ENCODE results near the gene C7orf25. TPM values are rescaled to one million over a fixed set of nuclear protein-coding genes. Genes with fewer than 3 reads are reported as not detected.

The C7orf25 gene
- total RNA-seq, 1 donor: 5.2 TPM

DNA sequence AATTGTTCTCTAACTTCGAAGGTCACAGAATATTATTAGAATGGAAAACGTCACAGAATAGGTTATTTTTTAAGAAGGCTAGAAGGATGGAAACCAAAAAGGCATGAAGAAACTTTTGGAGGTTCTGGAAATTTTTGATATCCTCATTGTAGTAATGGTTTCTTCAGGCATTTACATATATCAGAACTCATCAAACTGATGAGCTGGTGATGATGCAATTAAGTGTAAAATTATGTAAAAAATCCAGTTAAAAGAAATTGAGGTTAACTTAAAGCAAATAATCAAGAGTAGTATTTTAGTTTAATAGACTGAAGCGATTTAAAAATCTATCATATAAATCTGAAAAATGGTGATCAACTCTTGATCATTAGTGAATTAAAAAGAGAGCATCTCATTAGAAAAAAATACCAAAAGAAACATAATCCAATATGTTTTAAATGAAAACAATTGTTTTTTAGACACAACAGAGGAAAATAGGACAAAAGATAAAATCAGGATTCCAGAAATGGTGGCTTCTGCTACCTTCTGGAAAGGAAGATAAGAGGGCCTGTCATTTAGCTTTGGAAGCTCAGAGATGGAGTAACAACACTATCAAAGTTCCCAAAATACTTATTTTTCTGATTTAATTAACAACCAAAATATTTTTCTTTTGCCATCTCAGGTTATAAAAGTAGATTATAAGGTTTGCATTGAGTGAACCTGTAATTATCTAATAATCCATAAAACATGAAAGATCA, 10.3 kb upstream of the C7orf25 start:
- TF ChIP-seq, protein P1, sequence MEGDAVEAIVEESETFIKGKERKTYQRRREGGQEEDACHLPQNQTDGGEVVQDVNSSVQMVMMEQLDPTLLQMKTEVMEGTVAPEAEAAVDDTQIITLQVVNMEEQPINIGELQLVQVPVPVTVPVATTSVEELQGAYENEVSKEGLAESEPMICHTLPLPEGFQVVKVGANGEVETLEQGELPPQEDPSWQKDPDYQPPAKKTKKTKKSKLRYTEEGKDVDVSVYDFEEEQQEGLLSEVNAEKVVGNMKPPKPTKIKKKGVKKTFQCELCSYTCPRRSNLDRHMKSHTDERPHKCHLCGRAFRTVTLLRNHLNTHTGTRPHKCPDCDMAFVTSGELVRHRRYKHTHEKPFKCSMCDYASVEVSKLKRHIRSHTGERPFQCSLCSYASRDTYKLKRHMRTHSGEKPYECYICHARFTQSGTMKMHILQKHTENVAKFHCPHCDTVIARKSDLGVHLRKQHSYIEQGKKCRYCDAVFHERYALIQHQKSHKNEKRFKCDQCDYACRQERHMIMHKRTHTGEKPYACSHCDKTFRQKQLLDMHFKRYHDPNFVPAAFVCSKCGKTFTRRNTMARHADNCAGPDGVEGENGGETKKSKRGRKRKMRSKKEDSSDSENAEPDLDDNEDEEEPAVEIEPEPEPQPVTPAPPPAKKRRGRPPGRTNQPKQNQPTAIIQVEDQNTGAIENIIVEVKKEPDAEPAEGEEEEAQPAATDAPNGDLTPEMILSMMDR (IDR thresholded peaks at IDR 0.05; ENCODE audit: insufficient read depth, low read depth, low read length): no peak
- H3K4me3 ChIP-seq (ENCODE audit: low read depth, low read length): no peak overlapping the region
- DNase-seq (ENCODE audit: low read depth): no peak

GRCh38 chr7:42915356-42915755, 3.5 kb upstream of the C7orf25 start:
- TF ChIP-seq, protein P1 (IDR thresholded peaks at IDR 0.05; ENCODE audit: insufficient read depth, low read depth, low read length): no peak
- no peak overlapping the region for H3K4me3 ChIP-seq (ENCODE audit: low read depth, low read length)
- peak; percentile 26 for DNase-seq (ENCODE audit: low read depth)

DNA sequence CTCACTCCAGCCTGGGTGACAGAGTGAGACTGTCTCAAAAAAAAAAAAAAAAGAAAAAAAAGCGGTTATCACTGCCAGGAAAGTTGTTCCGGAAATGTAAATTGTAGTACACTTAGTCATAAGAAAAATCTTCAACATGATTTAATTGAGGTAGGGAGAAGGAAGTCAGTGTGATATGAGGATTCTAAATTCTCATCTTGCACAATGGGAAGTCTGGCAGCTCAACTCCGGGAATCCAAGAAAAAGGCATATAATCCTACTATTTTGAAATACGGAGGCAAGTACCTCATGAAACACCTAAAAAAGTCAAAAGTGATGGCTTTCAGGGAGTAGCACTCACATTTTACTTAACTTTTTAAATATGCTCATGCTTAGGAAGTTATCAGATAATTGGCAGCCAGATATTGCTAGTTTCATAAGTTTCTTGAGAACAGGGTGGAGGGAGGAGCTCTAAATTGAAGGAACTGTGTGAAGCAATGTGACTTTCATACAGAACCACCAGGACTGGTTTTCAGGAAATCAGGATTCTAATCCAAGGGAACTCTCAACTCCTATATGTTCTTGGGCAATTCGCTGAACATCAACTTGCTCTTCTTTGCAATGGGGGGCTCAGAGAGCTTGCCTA, 2.7 kb upstream of the C7orf25 start:
- TF ChIP-seq, protein P1 (IDR thresholded peaks at IDR 0.05; ENCODE audit: insufficient read depth, low read depth, low read length): no peak
- no peak overlapping the region for H3K4me3 ChIP-seq (ENCODE audit: low read depth, low read length)
- peak; percentile 86 for DNase-seq (ENCODE audit: low read depth)

GRCh38 chr7:42914009-42914408, 2.1 kb upstream of the C7orf25 start:
- DNase-seq (ENCODE audit: low read depth): peak; percentile 14
- H3K4me3 ChIP-seq (ENCODE audit: low read depth, low read length): no peak overlapping the region
- TF ChIP-seq, protein P1 (IDR thresholded peaks at IDR 0.05; ENCODE audit: insufficient read depth, low read depth, low read length): no peak

GRCh38 chr7:42913591-42913990, 1.7 kb upstream of the C7orf25 start:
- peak; percentile 66 for DNase-seq (ENCODE audit: low read depth)
- TF ChIP-seq, protein P1 (IDR thresholded peaks at IDR 0.05; ENCODE audit: insufficient read depth, low read depth, low read length): no peak

DNA sequence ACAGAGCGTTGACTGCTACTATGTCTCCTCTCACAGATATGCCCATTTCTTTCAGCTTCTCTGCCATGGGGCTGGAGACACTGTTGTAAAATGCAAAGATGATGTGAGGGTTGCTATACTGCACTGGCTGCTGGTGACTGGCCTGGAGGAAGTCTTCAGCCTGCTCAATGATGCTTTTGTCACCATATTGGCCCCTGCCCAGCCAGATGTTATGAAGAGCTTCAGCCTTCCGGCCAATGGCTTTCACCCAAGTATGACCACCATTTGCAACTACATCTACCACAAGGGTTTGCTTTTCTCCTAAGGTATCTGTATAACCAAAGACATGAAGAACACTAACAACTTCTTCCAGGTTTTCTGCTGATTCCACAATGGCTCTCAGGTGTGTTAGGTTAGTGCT, 1.6 kb downstream of the C7orf25 start:
- TF ChIP-seq, protein P1 (IDR thresholded peaks at IDR 0.05; ENCODE audit: insufficient read depth, low read depth, low read length): no peak
- no peak for DNase-seq (ENCODE audit: low read depth)
- H3K4me3 ChIP-seq (ENCODE audit: low read depth, low read length): no peak overlapping the region

More at GRCh38 chr7:42913591-42913990, 1.7 kb upstream of the C7orf25 start:
- no peak overlapping the region for H3K4me3 ChIP-seq (ENCODE audit: low read depth, low read length)

All from fibroblast of villous mesenchyme (primary cell).